RPMI7951 (cell line): ENCODE results near the gene SDK1. TPM values are rescaled to one million over a fixed set of nuclear protein-coding genes. Genes with fewer than 3 reads are reported as not detected.
A peak's percentile ranks its signal among the peaks of the same experiment; 100 is the strongest.
"Not testable (repeated sequence)": the region's sequence is repeated elsewhere in the genome, so short reads cannot be mapped to it uniquely, and the experiment has no call there.

ENCODE experiments used
- DNase-seq: peaks from one replicate; pipeline ENCODE4 v3.0.0-alpha.2; 2012; ENCODE audit warnings: low read depth
- total RNA-seq: library from RNA; depleted of rRNA; stranded (reverse); fragments of >200 nt; shearing (Covaris generic); gene quantifications from 2 replicates; pipeline ENCODE4 v1.2.3, GENCODE V29; 2014

Gene SDK1
- total RNA-seq, 1 experiment from 2014 or later, result 3.1 TPM

GRCh38 chr7:3955751-3956696 is 655.0 kb downstream of the SDK1 start:
- DNase-seq, result peak; percentile 73

- no peak for DNase-seq
Measured at GRCh38 chr7:3956949-3957348, 655.9 kb downstream of the SDK1 start.

DNA sequence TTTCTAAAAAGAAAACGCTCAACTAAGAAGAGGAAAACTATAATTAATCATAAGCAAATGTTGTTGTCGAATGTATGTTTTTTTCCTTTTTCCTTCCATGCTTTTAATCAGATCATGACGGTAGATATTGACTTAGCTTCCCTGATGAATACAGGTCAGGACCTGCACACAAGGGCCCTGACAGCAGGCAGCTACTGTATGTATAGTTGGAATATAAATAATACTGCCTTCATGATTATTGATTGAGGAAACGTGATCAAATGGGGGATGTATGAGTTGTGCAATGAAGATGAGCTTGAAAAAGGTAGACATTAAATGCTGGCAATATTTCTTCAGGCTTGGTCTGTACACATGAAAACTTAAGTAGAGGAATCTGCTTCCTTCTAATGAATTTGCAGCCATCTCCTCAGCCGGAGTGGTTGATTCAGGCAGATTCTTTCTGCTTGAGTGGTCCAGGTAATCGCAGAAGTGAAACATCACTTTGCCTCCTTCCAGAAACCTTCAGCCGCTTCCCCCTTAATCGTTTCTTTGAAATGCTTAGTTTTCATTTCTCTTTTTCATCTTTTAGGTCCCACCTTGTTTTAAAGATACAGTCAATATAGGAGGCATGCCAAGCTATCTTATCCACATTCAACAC is 656.5 kb downstream of the SDK1 start:
- DNase-seq, result no peak

DNA sequence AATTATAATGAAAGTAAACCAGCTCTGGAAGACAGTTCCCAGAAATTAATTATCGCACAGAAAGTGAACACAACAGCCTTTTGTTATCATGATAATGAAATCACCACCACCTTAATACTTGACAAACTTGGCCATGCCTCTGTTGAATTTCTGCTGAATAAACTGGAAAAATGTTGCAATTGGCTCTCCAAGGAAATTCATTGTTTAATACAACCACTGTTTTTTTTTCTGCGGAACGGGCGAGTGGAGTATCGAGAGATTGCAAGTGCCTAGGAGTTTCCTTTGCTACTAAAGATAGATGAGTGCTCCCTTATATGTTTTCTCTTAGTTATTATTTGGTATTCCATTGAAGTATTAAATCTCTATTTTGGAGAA is 657.0 kb downstream of the SDK1 start:
- DNase-seq, result no peak

DNA sequence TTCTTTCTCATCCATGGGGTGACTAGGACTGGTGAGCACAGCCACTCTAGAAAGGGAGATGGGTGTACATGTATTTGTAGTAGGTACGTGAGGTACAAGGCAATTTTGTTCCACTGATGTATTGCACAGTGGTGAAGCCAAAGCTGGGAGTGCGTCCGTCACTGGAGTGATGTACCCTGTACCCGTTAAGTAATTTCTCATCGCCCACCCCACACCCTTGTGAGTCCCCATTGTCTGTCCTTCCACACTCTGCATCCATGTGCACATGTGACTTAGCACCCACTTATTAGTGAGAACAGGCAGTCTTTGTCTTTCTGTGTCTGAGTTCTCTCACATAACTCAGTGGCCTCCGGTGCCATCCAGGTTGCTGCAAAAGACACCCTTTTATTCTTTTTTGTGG is 658.3 kb downstream of the SDK1 start:
- no peak for DNase-seq

GRCh38 chr7:3960050-3960763 is 659.2 kb downstream of the SDK1 start:
- no peak for DNase-seq

- DNase-seq, result no peak
Measured at GRCh38 chr7:3960942-3961341, 659.9 kb downstream of the SDK1 start.

DNA sequence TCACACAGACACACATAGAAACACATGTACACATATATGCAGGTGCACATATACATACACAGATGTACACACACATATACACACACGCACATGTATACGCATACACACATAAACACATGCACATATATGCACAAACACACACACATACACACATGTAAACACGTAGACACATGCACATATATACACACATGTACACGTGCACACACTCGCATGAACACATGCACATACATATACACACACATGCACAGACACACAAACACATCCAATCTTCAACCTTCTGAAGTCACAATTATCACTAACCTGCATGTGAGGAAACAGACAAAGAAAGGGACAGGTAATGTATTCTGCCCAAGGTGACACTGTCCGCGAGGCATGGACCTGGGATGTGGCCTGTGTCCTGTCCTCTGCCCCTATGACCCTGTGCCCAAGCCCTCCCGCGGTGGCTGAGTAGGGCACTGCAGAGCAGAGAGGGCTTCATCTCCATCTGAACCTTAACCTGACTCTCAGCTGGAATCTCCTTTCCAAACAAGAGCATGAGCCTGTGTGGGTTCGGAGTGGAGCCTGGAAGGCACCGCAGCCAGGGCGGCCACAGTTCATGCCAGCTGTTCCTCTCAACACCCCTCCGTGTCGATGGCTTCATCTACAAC is 660.9 kb downstream of the SDK1 start:
- no peak for DNase-seq

GRCh38 chr7:3963768-3964167 is 662.7 kb downstream of the SDK1 start:
- not testable (repeated sequence) for DNase-seq

DNA sequence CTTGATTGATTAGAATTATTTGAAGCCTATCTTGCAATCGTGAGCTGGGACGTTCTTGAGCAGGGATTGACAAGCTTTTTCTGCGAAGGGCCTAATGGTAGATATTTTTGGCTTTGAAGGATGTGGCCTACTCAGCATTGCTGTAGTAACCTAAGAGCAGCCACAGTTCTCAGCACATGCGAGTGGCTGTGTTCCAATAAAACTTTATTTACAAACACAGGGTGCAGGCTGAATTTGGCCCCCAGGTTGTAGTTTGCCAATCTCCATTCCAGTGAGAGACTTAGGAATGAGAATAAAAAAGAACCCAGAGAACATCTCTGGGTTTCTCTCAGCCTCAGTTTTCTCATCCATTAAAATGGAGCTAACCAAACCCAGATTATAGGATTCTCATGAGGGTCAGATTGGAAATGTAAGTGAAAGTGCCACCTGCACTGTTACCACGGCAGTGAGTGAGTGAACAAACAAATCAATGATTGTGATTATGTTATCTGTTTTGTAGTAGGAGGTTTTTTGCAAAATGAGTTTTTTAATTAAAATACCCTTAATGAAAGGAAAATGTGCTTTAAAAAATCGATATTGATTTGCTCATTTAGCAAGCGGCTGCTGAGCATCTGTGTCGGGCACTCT is 664.0 kb downstream of the SDK1 start:
- no peak for DNase-seq

DNA sequence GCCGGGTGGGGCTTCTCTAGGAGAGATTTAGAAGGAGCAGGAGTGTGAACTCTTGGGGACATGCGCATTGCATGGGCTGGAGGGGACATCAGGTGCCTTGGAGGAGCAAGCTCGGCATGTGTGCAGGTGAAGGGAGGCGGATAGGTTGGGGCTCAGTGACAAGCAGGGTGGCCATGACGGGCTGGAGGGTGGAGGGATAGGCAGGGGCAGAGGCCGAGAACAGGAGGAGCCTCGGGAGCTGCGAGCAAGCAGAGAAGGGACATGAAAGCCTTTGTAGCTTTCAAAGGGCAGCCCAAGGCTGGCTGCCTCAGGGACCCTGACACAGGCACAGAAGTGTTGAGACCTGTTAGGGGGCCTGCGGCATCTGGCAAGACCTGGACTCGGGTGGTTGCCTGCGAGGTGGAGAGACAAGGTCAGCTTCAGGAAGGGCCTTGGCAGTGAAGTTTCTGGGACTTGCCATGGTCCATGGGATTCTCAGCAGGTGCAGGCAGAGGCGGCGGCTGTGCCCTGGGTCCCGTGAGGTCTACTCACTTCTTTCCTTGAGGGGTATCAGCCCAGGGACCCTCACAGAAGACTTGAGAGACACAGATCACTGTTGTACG is 664.8 kb downstream of the SDK1 start:
- DNase-seq, result no peak

DNA sequence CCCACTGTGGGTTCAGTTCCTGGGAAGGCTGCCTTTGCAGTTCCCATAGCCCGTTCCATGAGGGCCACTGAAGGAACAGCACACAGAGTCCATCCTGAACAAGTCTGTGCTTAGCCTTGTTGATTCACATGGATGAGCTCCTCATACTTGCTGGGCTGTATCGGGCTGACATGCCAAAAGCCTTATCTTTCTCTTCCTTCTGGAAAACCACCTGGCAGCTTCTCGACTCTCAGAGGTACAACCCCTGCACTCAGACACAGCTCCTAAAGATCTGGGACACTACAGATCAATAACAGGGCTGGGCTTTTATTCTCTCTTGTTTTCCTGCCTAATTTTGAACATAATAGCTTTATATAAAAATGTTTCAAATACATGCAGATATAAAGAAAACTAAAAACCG is 667.2 kb downstream of the SDK1 start:
- no peak for DNase-seq

- DNase-seq, result no peak
Measured at GRCh38 chr7:3969286-3969685, 668.2 kb downstream of the SDK1 start.

GRCh38 chr7:3971323-3971722 is 670.3 kb downstream of the SDK1 start:
- no peak for DNase-seq

DNA sequence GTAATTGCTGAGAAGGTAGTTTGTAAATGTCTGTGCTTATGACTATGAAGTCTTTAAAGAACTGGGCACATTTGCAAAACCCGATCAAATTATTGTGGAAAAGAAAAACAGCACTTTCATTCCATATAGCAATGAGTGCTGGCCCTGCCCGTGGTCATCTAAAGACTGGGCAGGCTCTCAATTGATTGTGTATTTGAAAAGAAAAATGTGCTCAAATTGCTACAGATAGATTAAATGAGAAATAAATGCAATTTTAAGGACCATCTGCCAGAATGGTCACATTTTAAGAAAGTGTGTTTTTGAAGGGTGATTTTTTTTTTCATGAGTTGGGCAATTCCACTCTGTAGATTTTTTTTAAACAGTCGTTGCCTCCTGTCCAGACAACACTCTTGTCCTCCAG is 672.2 kb downstream of the SDK1 start:
- DNase-seq, result no peak

- DNase-seq, result no peak
Measured at GRCh38 chr7:3974329-3974728, 673.3 kb downstream of the SDK1 start.

DNA sequence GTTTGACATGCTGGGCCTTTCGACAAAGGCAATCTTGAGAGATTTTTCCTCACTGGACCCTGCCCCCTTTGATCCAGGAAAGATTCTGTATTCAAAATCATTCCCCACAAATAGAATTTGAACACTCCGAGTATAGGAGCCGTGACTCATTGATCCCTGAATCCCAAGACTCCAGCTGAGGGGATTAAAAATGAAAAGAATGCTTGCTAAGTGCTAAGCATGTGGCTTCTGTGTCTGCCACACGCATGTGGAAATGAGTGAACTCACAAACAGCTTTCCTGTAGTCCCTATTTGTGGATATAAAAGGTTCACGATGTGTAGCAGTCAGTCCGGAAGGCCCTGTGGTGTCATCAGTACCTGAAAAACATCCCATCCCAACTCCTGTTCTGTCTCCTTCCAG is 674.3 kb downstream of the SDK1 start:
- no peak for DNase-seq

DNA sequence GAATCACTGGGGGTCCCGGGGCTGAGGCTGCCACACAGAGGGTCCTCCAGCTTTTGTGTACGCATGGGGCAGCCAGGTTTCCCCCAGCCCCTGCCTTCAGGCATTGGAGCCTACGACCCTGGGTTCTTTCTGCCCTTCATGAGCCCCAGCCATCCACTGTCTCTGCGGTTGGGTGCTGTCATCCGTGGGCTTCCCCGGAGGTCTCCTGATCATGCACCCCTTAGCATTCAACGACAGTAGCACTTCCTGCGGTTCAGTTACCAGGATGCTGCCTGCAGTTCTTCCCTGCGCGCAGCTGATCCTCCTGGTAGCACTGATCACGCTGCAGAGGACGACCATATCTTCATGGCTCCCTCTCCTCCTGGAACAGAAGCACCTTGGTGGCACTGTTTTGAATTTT is 676.3 kb downstream of the SDK1 start:
- DNase-seq, result no peak

DNA sequence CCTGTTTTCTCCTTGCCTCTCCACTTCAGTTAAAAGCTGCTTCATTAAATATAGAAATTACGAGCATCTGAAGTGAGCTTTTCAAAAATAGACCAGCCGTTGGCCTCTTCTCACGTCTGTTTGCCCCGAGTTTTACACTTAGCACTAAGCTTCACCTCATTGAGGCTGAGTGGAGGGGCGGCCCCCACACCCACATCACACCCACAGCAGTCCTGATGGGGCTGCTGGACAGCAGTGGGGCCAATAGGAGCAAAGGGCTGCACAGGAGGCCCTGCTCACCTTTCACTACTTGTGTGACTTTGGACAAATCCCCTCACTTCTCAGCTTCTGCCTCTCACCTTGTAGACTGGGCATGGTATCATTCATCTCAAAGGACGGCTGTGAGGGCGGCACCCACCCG is 677.8 kb downstream of the SDK1 start:
- DNase-seq, result no peak

GRCh38 chr7:3979611-3980299 is 678.7 kb downstream of the SDK1 start:
- DNase-seq, result no peak

- no peak for DNase-seq
Measured at GRCh38 chr7:3980300-3980643, 679.2 kb downstream of the SDK1 start.
